Measurements from ENCODE around the gene MEP1A.

GRCh38 chr6:46862381-46862780, 69.2 kb downstream of the MEP1A start:
- TF ChIP-seq POLR2A (IDR thresholded peaks at IDR 0.05) (no peak), CTCF (IDR thresholded peaks at IDR 0.05) (no peak), POLR2AphosphoS5 (IDR thresholded peaks at IDR 0.05) (no peak)

Data from prostate gland (tissue), 2 donors.